GM12878 (cell line): ENCODE measurements around the gene ESYT2. TPM values are rescaled to one million over a fixed set of nuclear protein-coding genes. Genes with fewer than 3 reads are reported as not detected.

Experiments
- ATAC-seq: fragments of 200-7000 bp; cut with Tn5 transposase; 3 replicates; pipeline ENCODE4 v1.9.1; 2020; ENCODE audit warnings: mild to moderate bottlenecking, moderate library complexity
- BruUV-seq: library from RNA; stranded (reverse); fragments of 400-500 nt; replicated peaks from 2 replicates; lab custom pipeline; 2021; lab: Mats Ljungman, UMichigan
- CTCF ChIA-PET: fragments of 300-600 bp; sonication (Branson Sonifier 250); formaldehyde crosslinking; extraction: SDS; loops from one replicate; lab custom pipeline; 2021; ENCODE audit warnings: inconsistent platforms; lab: Yijun Ruan, JAX
- POLR2A ChIA-PET: fragments of 350-600 bp; formaldehyde crosslinking; extraction: SDS; loops from one replicate; lab custom pipeline; 2021; ENCODE audit warnings: inconsistent platforms; lab: Charles Lee
- RAD21 ChIA-PET: fragments of 300-600 bp; sonication (Branson Sonifier 250); formaldehyde crosslinking; loops from one replicate; lab custom pipeline; 2023; ENCODE audit warnings: antibody characterized with exemption; ENCODE audit not compliant: unreplicated experiment; lab: Charles Lee
- SMC1A ChIA-PET: fragments of 300-600 bp; sonication (Branson Sonifier 250); formaldehyde crosslinking; loops from one replicate; lab custom pipeline; 2023; ENCODE audit not compliant: unreplicated experiment, uncharacterized antibody; lab: Charles Lee
- DNase-seq: peaks from one replicate; pipeline ENCODE4 v3.0.0-alpha.2; 2011; ENCODE audit warnings: low read depth, low spot score
- FAIRE-seq: peaks from 3 replicates; lab custom pipeline; 2011; peaks lifted over from hg19 to GRCh38; lab: Jason Lieb, UNC
- H2AFZ ChIP-seq: 2 replicates; pipeline ENCODE4 v1.6.0; 2011; ENCODE audit warnings: low read depth, low read length, control low read depth; ENCODE audit not compliant: control insufficient read depth
- H3K27ac ChIP-seq: 2 replicates; pipeline ENCODE4 v1.5.1; 2011; ENCODE audit warnings: control low read depth; ENCODE audit not compliant: control insufficient read depth, insufficient read depth
- H3K27me3 ChIP-seq, 2 experiments: replicated peaks in 1 of 2; 2 replicates each; pipeline versions ENCODE4 v1.6.0 to v1.6.1; 2011; ENCODE audit warnings: low read length in 1 of 2; ENCODE audit not compliant: control insufficient read depth in 2 of 2, insufficient read depth in 2 of 2
- H3K36me3 ChIP-seq, 2 experiments: 2 replicates each; pipeline ENCODE4 v1.5.1; 2011; ENCODE audit warnings: low read length in 1 of 2; ENCODE audit not compliant: control insufficient read depth in 2 of 2, insufficient read depth in 2 of 2
- H3K4me1 ChIP-seq: 2 replicates; pipeline ENCODE4 v1.6.1; 2011; ENCODE audit warnings: mild to moderate bottlenecking, low read length, moderate library complexity, mixed read lengths; ENCODE audit not compliant: control insufficient read depth, insufficient read depth
- H3K4me2 ChIP-seq: 2 replicates; pipeline ENCODE4 v1.6.0; 2011; ENCODE audit warnings: control low read depth; ENCODE audit not compliant: control insufficient read depth, insufficient read depth
- H3K4me3 ChIP-seq: fragments of 200-600 bp; sonication (generic); 2 replicates; pipeline ENCODE4 v1.5.1; 2016
- H3K79me2 ChIP-seq: 2 replicates; pipeline ENCODE4 v1.6.0; 2011; ENCODE audit warnings: low read length; ENCODE audit not compliant: control insufficient read depth, insufficient read depth
- H3K9ac ChIP-seq: 2 replicates; pipeline ENCODE4 v1.8.0; 2011; ENCODE audit warnings: low read length, control low read depth, mixed read lengths; ENCODE audit not compliant: control insufficient read depth, insufficient read depth
- H3K9me3 ChIP-seq: replicated peaks from 3 replicates; pipeline ENCODE4 v1.5.1; 2011; ENCODE audit warnings: mild to moderate bottlenecking, low read length; ENCODE audit not compliant: control insufficient read depth, insufficient read depth
- H4K20me1 ChIP-seq: 2 replicates; pipeline ENCODE4 v1.6.0; 2011; ENCODE audit not compliant: control insufficient read depth, insufficient read depth
- IKZF1 ChIP-seq: fragments of 450-650 bp; conservative IDR thresholded peaks from 2 replicates; pipeline ENCODE4 v1.6.1; 2017; ENCODE audit warnings: antibody characterized with exemption, mild to moderate bottlenecking
- NRF1 ChIP-seq: conservative IDR thresholded peaks from 2 replicates; pipeline ENCODE4 v1.6.1; 2011; ENCODE audit warnings: mild to moderate bottlenecking, low read depth, low read length, improper control_type of control experiment
- SMARCA5 ChIP-seq: fragments of 450-650 bp; IDR thresholded peaks from 2 replicates; pipeline ENCODE4 v1.6.1; 2017; ENCODE audit warnings: mild to moderate bottlenecking
- WRNIP1 ChIP-seq: IDR thresholded peaks from 2 replicates; pipeline ENCODE4 v1.6.1; 2011; ENCODE audit warnings: low read depth, low read length, improper control_type of control experiment, borderline replicate concordance
- YY1 ChIP-seq: IDR thresholded peaks from 2 replicates; pipeline ENCODE4 v1.6.1; 2011; ENCODE audit warnings: low read depth, mild to moderate bottlenecking, low read length
- ZNF384 ChIP-seq: IDR thresholded peaks from 2 replicates; pipeline ENCODE4 v1.6.1; 2012; ENCODE audit warnings: low read depth, mild to moderate bottlenecking, low read length, improper control_type of control experiment, borderline replicate concordance
- ZSCAN29 ChIP-seq: fragments of 450-650 bp; IDR thresholded peaks from 2 replicates; pipeline ENCODE4 v1.6.1; 2017; ENCODE audit warnings: mild to moderate bottlenecking, moderate library complexity
- WGBS: methylation state at CpG from one replicate; pipeline ENCODE4 v1.1.6; 2016; ENCODE audit warnings: low lambda C conversion rate; ENCODE audit not compliant: insufficient replicate concordance, insufficient coverage; ENCODE audit errors: missing lambda C conversion rate; 5-methylcytosine and 5-hydroxymethylcytosine counted together
- in situ Hi-C: fragments of 300-500 bp; cut with MboI; formaldehyde crosslinking; loops from 9 replicates; pipeline ENCODE4 v1.14.3; 2018; ENCODE audit warnings: mixed read lengths
- intact Hi-C: fragments of 100-400 bp; cut with micrococcal nuclease; formaldehyde crosslinking; loops from one replicate; pipeline ENCODE4 v1.14.2; 2022; ENCODE audit not compliant: unreplicated experiment
- polyA plus RNA-seq, 11 experiments: library from polyadenylated mRNA; depleted of rRNA in 4 of 11; unstranded in 6 of 11; stranded (reverse) in 5 of 11; fragments of >200 nt; fragmentation: Nextera tagmentation in 4 of 11; fragmentation: Illumina TruSeq in 1 of 11; extraction: Ambion mirVana in 4 of 11; extraction: Trizol in 1 of 11; gene quantifications; 1 replicate in 1 of 11; 2 replicates in 10 of 11; pipeline versions ENCODE4 v1.2.1 to v1.2.3, GENCODE V29; 2011 to 2016; ENCODE audit warnings: inconsistent platforms in 2 of 11, missing spikeins in 2 of 11, low read depth in 1 of 11
- total RNA-seq, 4 experiments: library from RNA; depleted of rRNA in 3 of 4; stranded (reverse); fragments of >200 nt in 3 of 4; fragmentation: Illumina TruSeq in 1 of 4; extraction: Trizol in 1 of 4; gene quantifications; 2 replicates each; pipeline versions ENCODE4 v1.2.1 to v1.2.3, GENCODE V29; 2013 to 2021
- TF ChIP-seq, protein P1 (sequence below): IDR thresholded peaks from 2 replicates; pipeline ENCODE4 v1.6.1; 2012; ENCODE audit warnings: low read depth, low read length, improper control_type of control experiment
- TF ChIP-seq, protein P2 (sequence below): IDR thresholded peaks from 2 replicates; pipeline ENCODE4 v1.6.1; 2012; ENCODE audit warnings: mild to moderate bottlenecking, low read depth, low read length

The ESYT2 gene
- total and polyA plus RNA-seq, 10 of the 15 experiments (the other 5 are each of a cell fraction or from before 2014, with no cell fraction given) = 1.9 to 44.6 (median 21.4) TPM

- H4K20me1 ChIP-seq = no peaks in the 10 kb centered on the region
- ATAC-seq (no peak), FAIRE-seq (no peak), DNase-seq (no peak)
- no TSS peak for BruUV-seq
- TF ChIP-seq IKZF1 (no peak), SMARCA5 (no peak), WRNIP1 (no peak), NRF1 (no peak), ZSCAN29 (no peak), ZNF384 (no peak), YY1 (no peak)
- TF ChIP-seq, protein P1, sequence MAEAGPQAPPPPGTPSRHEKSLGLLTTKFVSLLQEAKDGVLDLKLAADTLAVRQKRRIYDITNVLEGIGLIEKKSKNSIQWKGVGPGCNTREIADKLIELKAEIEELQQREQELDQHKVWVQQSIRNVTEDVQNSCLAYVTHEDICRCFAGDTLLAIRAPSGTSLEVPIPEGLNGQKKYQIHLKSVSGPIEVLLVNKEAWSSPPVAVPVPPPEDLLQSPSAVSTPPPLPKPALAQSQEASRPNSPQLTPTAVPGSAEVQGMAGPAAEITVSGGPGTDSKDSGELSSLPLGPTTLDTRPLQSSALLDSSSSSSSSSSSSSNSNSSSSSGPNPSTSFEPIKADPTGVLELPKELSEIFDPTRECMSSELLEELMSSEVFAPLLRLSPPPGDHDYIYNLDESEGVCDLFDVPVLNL = no peak
- TF ChIP-seq, protein P2, sequence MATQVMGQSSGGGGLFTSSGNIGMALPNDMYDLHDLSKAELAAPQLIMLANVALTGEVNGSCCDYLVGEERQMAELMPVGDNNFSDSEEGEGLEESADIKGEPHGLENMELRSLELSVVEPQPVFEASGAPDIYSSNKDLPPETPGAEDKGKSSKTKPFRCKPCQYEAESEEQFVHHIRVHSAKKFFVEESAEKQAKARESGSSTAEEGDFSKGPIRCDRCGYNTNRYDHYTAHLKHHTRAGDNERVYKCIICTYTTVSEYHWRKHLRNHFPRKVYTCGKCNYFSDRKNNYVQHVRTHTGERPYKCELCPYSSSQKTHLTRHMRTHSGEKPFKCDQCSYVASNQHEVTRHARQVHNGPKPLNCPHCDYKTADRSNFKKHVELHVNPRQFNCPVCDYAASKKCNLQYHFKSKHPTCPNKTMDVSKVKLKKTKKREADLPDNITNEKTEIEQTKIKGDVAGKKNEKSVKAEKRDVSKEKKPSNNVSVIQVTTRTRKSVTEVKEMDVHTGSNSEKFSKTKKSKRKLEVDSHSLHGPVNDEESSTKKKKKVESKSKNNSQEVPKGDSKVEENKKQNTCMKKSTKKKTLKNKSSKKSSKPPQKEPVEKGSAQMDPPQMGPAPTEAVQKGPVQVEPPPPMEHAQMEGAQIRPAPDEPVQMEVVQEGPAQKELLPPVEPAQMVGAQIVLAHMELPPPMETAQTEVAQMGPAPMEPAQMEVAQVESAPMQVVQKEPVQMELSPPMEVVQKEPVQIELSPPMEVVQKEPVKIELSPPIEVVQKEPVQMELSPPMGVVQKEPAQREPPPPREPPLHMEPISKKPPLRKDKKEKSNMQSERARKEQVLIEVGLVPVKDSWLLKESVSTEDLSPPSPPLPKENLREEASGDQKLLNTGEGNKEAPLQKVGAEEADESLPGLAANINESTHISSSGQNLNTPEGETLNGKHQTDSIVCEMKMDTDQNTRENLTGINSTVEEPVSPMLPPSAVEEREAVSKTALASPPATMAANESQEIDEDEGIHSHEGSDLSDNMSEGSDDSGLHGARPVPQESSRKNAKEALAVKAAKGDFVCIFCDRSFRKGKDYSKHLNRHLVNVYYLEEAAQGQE = no peak
- ChIA-PET RAD21 (interaction anchor here (1.2 kb wide), 1 partner anchor 15 kb away, joined by 5 read pairs; no protein-coding TSS in a partner anchor), SMC1A (interaction anchor here (0.8 to 1.8 kb wide), 4 partner anchors 10 to 164 kb away, joined by 3 to 6 read pairs (median 3); no protein-coding TSS in a partner anchor), CTCF (interaction anchor here (1.6 to 2.3 kb wide), 2 partner anchors 11 to 164 kb away, joined by 5 to 6 read pairs; no protein-coding TSS in a partner anchor), POLR2A (interaction anchor here (1.2 kb wide), 1 partner anchor 11 kb away, joined by 5 read pairs; no protein-coding TSS in a partner anchor)
- no peak overlapping the region for H3K4me3 ChIP-seq
- no peak overlapping the region for H3K9ac ChIP-seq
- H3K9me3 ChIP-seq = no peaks in the 10 kb centered on the region; the same call in 1 of the 3 replicates
- no peak overlapping the region for H3K4me2 ChIP-seq
- H3K36me3 ChIP-seq = peaks cover 0 to 2% of the 10 kb centered on the region in 2 experiments; a peak in 2 of 4 replicates
- in situ Hi-C loops (no loop called here), intact Hi-C loops (no loop called here)
- no peak overlapping the region for H2AFZ ChIP-seq
- 69% methylated on average over 5 of the region's 5 CpGs for WGBS
- no peaks in the 10 kb centered on the region for H3K27me3 ChIP-seq
- H3K27ac ChIP-seq = no peak overlapping the region
- 0 out of 2 replicates have a peak, but pooled peaks cover 3% of the 10 kb centered on the region for H3K4me1 ChIP-seq
- H3K79me2 ChIP-seq = peaks cover 17% of the 10 kb centered on the region
Observed at GRCh38 chr7:158812684-158813083, 16.6 kb downstream of the ESYT2 start.
